HepG2 (cell line): ENCODE results near the gene SFMBT1. TPM values are rescaled to one million over a fixed set of nuclear protein-coding genes. Genes with fewer than 3 reads are reported as not detected.
A peak's percentile ranks its signal among the peaks of the same experiment; 100 is the strongest.

Experiments used
- BHLHE40 ChIP-seq: IDR thresholded peaks from 2 replicates; pipeline ENCODE4 v1.6.1; 2011; ENCODE audit warnings: low read length, improper control_type of control experiment
- CEBPB ChIP-seq: IDR thresholded peaks from 2 replicates; pipeline ENCODE4 v1.6.1; 2011; ENCODE audit warnings: low read depth, low read length, improper control_type of control experiment, borderline replicate concordance
- GATAD2A ChIP-seq: IDR thresholded peaks from 2 replicates; pipeline ENCODE4 v1.6.1; 2016
- KLF11 ChIP-seq: IDR thresholded peaks from 2 replicates; pipeline ENCODE4 v1.6.1; 2016; ENCODE audit warnings: missing compliant biosample characterization
- KLF12 ChIP-seq: sonication (generic); formaldehyde crosslinking; IDR thresholded peaks from 2 replicates; pipeline ENCODE4 v1.4.0; 2020; ENCODE audit warnings: missing genetic modification reagents, borderline replicate concordance
- MXD1 ChIP-seq: sonication (generic); formaldehyde crosslinking; IDR thresholded peaks from 2 replicates; pipeline ENCODE4 v1.4.0; 2020; ENCODE audit warnings: mild to moderate bottlenecking, missing genetic modification reagents
- MXI1 ChIP-seq: IDR thresholded peaks from 3 replicates; pipeline ENCODE4 v1.6.1; 2012; ENCODE audit warnings: low read depth, low read length, inconsistent platforms, borderline replicate concordance
- NCOR1 ChIP-seq: fragments of 200-600 bp; sonication (generic); IDR thresholded peaks from 2 replicates; pipeline ENCODE4 v1.7.0; 2017; ENCODE audit warnings: antibody characterized with exemption, low read length, borderline replicate concordance
- PREB ChIP-seq: sonication (generic); formaldehyde crosslinking; IDR thresholded peaks from 2 replicates; pipeline ENCODE4 v1.4.0; 2020; ENCODE audit warnings: missing genetic modification reagents
- SMARCE1 ChIP-seq: fragments of 450-650 bp; IDR thresholded peaks from 2 replicates; pipeline ENCODE4 v1.6.1; 2017; ENCODE audit warnings: borderline replicate concordance
- YY1 ChIP-seq: IDR thresholded peaks from 2 replicates; pipeline ENCODE4 v1.6.1; 2011; ENCODE audit warnings: low read length, low read depth, moderate library complexity, mild to moderate bottlenecking; ENCODE audit not compliant: insufficient read depth, insufficient replicate concordance
- ZBTB34 ChIP-seq: sonication (generic); formaldehyde crosslinking; IDR thresholded peaks from 2 replicates; pipeline ENCODE4 v1.8.0; 2022; ENCODE audit warnings: mild to moderate bottlenecking, missing genetic modification reagents
- ZFP36L2 ChIP-seq: sonication (generic); formaldehyde crosslinking; IDR thresholded peaks from 2 replicates; pipeline ENCODE4 v1.4.0; 2020; ENCODE audit warnings: missing genetic modification reagents
- ZNF280B ChIP-seq: sonication (generic); formaldehyde crosslinking; IDR thresholded peaks from 2 replicates; pipeline ENCODE4 v1.5.0; 2020; ENCODE audit warnings: missing genetic modification reagents, mild to moderate bottlenecking, borderline replicate concordance
- polyA plus RNA-seq, 8 experiments: library from polyadenylated mRNA; depleted of rRNA in 3 of 8; stranded (reverse) in 7 of 8; unstranded in 1 of 8; fragments of >200 nt; fragmentation: Illumina TruSeq in 4 of 8; extraction: Trizol in 4 of 8; gene quantifications; 2 replicates each; pipeline versions ENCODE4 v1.2.1 to v1.2.3, GENCODE V29; 2011 to 2016; ENCODE audit warnings: low read depth in 4 of 8, missing spikeins in 1 of 8, mixed read lengths in 1 of 8; ENCODE audit not compliant: insufficient read depth in 1 of 8
- total RNA-seq, 5 experiments: library from RNA; depleted of rRNA; stranded (reverse); fragments of >200 nt; fragmentation: Illumina TruSeq; extraction: Trizol; gene quantifications; 2 replicates each; pipeline ENCODE4 v1.2.3, GENCODE V29; 2016; ENCODE audit warnings: low read depth in 1 of 5
- TF ChIP-seq, protein P1 (sequence below): sonication (generic); formaldehyde crosslinking; IDR thresholded peaks from 2 replicates; pipeline ENCODE4 v1.4.0; 2020; ENCODE audit warnings: mild to moderate bottlenecking, missing genetic modification reagents
- TF ChIP-seq, protein P2 (sequence below): fragments of 450-650 bp; IDR thresholded peaks from 2 replicates; pipeline ENCODE4 v1.6.1; 2016
- TF ChIP-seq, protein P3 (sequence below): IDR thresholded peaks from 2 replicates; pipeline ENCODE4 v1.6.1; 2016; ENCODE audit warnings: mild to moderate bottlenecking, missing biosample characterization, missing genetic modification reagents
- TF ChIP-seq, protein P4 (sequence below), 2 experiments: IDR thresholded peaks; 2 replicates each; pipeline ENCODE4 v1.6.1; 2011 to 2012; ENCODE audit warnings: low read length in 2 of 2, borderline replicate concordance in 1 of 2, low read depth in 1 of 2, mild to moderate bottlenecking in 1 of 2, moderate library complexity in 1 of 2

The SFMBT1 gene
- total and polyA plus RNA-seq, 2 of the 13 experiments (the other 11 are each of a cell fraction or from before 2014, with no cell fraction given): 3.8 to 12.8 TPM

- TF ChIP-seq, protein P1, sequence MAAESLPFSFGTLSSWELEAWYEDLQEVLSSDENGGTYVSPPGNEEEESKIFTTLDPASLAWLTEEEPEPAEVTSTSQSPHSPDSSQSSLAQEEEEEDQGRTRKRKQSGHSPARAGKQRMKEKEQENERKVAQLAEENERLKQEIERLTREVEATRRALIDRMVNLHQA (CRISPR knock-in tag): no peak
- TF ChIP-seq CEBPB (no peak), YY1 (peak; percentile 17), ZFP36L2 (no peak), SMARCE1 (no peak), NCOR1 (no peak), ZNF280B (no peak), GATAD2A (CRISPR knock-in tag) (no peak), KLF12 (CRISPR knock-in tag) (no peak), BHLHE40 (no peak), ZBTB34 (CRISPR knock-in tag) (no peak), MXD1 (CRISPR knock-in tag) (no peak), KLF11 (CRISPR knock-in tag) (0 out of 2 replicates have a peak, but pooled peaks have one; percentile 37), PREB (CRISPR knock-in tag) (no peak), MXI1 (no peak)
- TF ChIP-seq, protein P2, sequence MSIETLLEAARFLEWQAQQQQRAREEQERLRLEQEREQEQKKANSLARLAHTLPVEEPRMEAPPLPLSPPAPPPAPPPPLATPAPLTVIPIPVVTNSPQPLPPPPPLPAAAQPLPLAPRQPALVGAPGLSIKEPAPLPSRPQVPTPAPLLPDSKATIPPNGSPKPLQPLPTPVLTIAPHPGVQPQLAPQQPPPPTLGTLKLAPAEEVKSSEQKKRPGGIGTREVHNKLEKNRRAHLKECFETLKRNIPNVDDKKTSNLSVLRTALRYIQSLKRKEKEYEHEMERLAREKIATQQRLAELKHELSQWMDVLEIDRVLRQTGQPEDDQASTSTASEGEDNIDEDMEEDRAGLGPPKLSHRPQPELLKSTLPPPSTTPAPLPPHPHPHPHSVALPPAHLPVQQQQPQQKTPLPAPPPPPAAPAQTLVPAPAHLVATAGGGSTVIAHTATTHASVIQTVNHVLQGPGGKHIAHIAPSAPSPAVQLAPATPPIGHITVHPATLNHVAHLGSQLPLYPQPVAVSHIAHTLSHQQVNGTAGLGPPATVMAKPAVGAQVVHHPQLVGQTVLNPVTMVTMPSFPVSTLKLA: no peak
- TF ChIP-seq, protein P3, sequence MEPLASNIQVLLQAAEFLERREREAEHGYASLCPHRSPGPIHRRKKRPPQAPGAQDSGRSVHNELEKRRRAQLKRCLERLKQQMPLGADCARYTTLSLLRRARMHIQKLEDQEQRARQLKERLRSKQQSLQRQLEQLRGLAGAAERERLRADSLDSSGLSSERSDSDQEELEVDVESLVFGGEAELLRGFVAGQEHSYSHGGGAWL (CRISPR knock-in tag): no peak
- TF ChIP-seq, protein P4, sequence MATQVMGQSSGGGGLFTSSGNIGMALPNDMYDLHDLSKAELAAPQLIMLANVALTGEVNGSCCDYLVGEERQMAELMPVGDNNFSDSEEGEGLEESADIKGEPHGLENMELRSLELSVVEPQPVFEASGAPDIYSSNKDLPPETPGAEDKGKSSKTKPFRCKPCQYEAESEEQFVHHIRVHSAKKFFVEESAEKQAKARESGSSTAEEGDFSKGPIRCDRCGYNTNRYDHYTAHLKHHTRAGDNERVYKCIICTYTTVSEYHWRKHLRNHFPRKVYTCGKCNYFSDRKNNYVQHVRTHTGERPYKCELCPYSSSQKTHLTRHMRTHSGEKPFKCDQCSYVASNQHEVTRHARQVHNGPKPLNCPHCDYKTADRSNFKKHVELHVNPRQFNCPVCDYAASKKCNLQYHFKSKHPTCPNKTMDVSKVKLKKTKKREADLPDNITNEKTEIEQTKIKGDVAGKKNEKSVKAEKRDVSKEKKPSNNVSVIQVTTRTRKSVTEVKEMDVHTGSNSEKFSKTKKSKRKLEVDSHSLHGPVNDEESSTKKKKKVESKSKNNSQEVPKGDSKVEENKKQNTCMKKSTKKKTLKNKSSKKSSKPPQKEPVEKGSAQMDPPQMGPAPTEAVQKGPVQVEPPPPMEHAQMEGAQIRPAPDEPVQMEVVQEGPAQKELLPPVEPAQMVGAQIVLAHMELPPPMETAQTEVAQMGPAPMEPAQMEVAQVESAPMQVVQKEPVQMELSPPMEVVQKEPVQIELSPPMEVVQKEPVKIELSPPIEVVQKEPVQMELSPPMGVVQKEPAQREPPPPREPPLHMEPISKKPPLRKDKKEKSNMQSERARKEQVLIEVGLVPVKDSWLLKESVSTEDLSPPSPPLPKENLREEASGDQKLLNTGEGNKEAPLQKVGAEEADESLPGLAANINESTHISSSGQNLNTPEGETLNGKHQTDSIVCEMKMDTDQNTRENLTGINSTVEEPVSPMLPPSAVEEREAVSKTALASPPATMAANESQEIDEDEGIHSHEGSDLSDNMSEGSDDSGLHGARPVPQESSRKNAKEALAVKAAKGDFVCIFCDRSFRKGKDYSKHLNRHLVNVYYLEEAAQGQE (IDR thresholded peaks at IDR 0.05; ENCODE audit: borderline replicate concordance in 1 of 2, low read depth in 1 of 2, low read length in 2 of 2): no peak
Measured at GRCh38 chr3:53044711-53045517, 959 bp downstream of the SFMBT1 start (continued).
